H1 (cell line): ENCODE data around the gene KCNH1. TPM values are rescaled to one million over a fixed set of nuclear protein-coding genes. Genes with fewer than 3 reads are reported as not detected.

Experiments used
- CTCF ChIA-PET: fragments of 300-600 bp; sonication (Branson Sonifier 250); formaldehyde crosslinking; loops from one replicate; lab custom pipeline; 2021; ENCODE audit not compliant: partially characterized antibody; lab: Charles Lee
- POLR2A ChIA-PET: fragments of 300-600 bp; sonication (Branson Sonifier 250); formaldehyde crosslinking; loops from one replicate; lab custom pipeline; 2021; ENCODE audit warnings: inconsistent platforms; ENCODE audit not compliant: partially characterized antibody; lab: Charles Lee
- DNase-seq, 2 experiments: peaks; one replicate each; pipeline versions ENCODE4 v3.0.0 to v3.0.0-alpha.2; 2010 to 2022; ENCODE audit warnings: low spot score in 2 of 2, low read depth in 1 of 2, mixed read lengths in 1 of 2
- FAIRE-seq: peaks from 2 replicates; lab custom pipeline; 2011; peaks lifted over from hg19 to GRCh38; lab: Jason Lieb, UNC
- H2AFZ ChIP-seq: 2 replicates; pipeline ENCODE4 v1.8.1; 2012; ENCODE audit warnings: low read length, inconsistent platforms
- H2AK5ac ChIP-seq: 2 replicates; pipeline ENCODE4 v1.6.1; 2013; ENCODE audit warnings: low read depth, low read length
- H2BK120ac ChIP-seq: replicated peaks from 2 replicates; pipeline ENCODE3; 2013; ENCODE audit warnings: low read depth, low read length, inconsistent platforms
- H2BK12ac ChIP-seq: 2 replicates; pipeline ENCODE4 v1.6.1; 2013; ENCODE audit warnings: low read depth, low read length
- H2BK15ac ChIP-seq: 2 replicates; pipeline ENCODE4 v1.6.1; 2013; ENCODE audit warnings: low read length
- H2BK20ac ChIP-seq: 2 replicates; pipeline ENCODE4 v1.6.1; 2013; ENCODE audit warnings: low read length
- H2BK5ac ChIP-seq: 2 replicates; pipeline ENCODE4 v1.6.1; 2013; ENCODE audit warnings: low read depth, low read length
- H3K14ac ChIP-seq: 2 replicates; pipeline ENCODE4 v1.6.1; 2013; ENCODE audit warnings: inconsistent platforms; ENCODE audit not compliant: insufficient read length
- H3K18ac ChIP-seq: 2 replicates; pipeline ENCODE4 v1.6.1; 2013; ENCODE audit warnings: low read length; ENCODE audit errors: extremely low read depth
- H3K23ac ChIP-seq: 2 replicates; pipeline ENCODE4 v1.6.1; 2013; ENCODE audit warnings: inconsistent platforms; ENCODE audit not compliant: insufficient read length
- H3K23me2 ChIP-seq: 2 replicates; pipeline ENCODE4 v1.6.1; 2013; ENCODE audit warnings: low read depth, low read length
- H3K27ac ChIP-seq: 2 replicates; pipeline ENCODE4 v1.6.1; 2011; ENCODE audit warnings: low read depth, low read length, inconsistent platforms
- H3K27me3 ChIP-seq, 4 experiments: replicated peaks in 1 of 4; 1 replicate in 1 of 4; 2 replicates in 3 of 4; pipeline versions ENCODE4 v1.6.1 to v1.8.1; 2011 to 2013; ENCODE audit warnings: low read length in 3 of 4, mild to moderate bottlenecking in 3 of 4, inconsistent platforms in 2 of 4, mixed read lengths in 2 of 4, moderate library complexity in 1 of 4; ENCODE audit not compliant: control insufficient read depth in 3 of 4, insufficient read depth in 3 of 4; ENCODE audit errors: extremely low read depth in 1 of 4
- H3K36me3 ChIP-seq, 4 experiments: 2 replicates each; pipeline versions ENCODE4 v1.6.1 to v1.8.1; 2011 to 2013; ENCODE audit warnings: mild to moderate bottlenecking in 4 of 4, low read length in 3 of 4, moderate library complexity in 2 of 4, control low read depth in 1 of 4, inconsistent platforms in 1 of 4; ENCODE audit not compliant: insufficient read depth in 4 of 4, control insufficient read depth in 2 of 4
- H3K4ac ChIP-seq: replicated peaks from 2 replicates; pipeline ENCODE3; 2013; ENCODE audit warnings: low read length, low read depth, mixed read lengths, inconsistent platforms; ENCODE audit not compliant: insufficient read length
- H3K4me1 ChIP-seq, 4 experiments: replicated peaks in 1 of 4; 1 replicate in 1 of 4; 2 replicates in 3 of 4; pipeline versions ENCODE4 v1.6.1 to v1.8.1; 2011 to 2013; ENCODE audit warnings: low read length in 3 of 4, inconsistent platforms in 2 of 4, mixed read lengths in 1 of 4; ENCODE audit not compliant: insufficient read depth in 4 of 4, control insufficient read depth in 3 of 4
- H3K4me2 ChIP-seq, 2 experiments: 2 replicates each; pipeline versions ENCODE4 v1.6.1 to v1.8.1; 2011 to 2013; ENCODE audit warnings: low read depth in 2 of 2, low read length in 2 of 2, control low read depth in 1 of 2, inconsistent platforms in 1 of 2, mild to moderate bottlenecking in 1 of 2; ENCODE audit not compliant: insufficient read depth in 1 of 2
- H3K4me3 ChIP-seq, 4 experiments: fragments of 200-600, 300-600 bp in 1 of 4; sonication (generic), shearing (Covaris generic), sonication (Bioruptor Twin) in 1 of 4; 2 replicates each; pipeline versions ENCODE4 v1.5.1 to v1.8.1; 2011 to 2016; ENCODE audit warnings: low read length in 4 of 4, low read depth in 3 of 4, control low read depth in 2 of 4, inconsistent platforms in 2 of 4, mild to moderate bottlenecking in 2 of 4, mixed read lengths in 1 of 4, moderate library complexity in 1 of 4; ENCODE audit not compliant: insufficient read depth in 2 of 4; ENCODE audit errors: extremely low read depth in 1 of 4
- H3K56ac ChIP-seq: replicated peaks from 2 replicates; pipeline ENCODE3; 2013; ENCODE audit warnings: low read depth, mild to moderate bottlenecking, mixed read lengths, low read length, inconsistent platforms; ENCODE audit not compliant: insufficient read length
- H3K79me1 ChIP-seq: 2 replicates; pipeline ENCODE4 v1.6.1; 2013; ENCODE audit warnings: low read depth, low read length, control low read depth
- H3K79me2 ChIP-seq, 2 experiments: 2 replicates each; pipeline versions ENCODE4 v1.6.1 to v1.8.1; 2012 to 2013; ENCODE audit warnings: low read length in 2 of 2, mild to moderate bottlenecking in 2 of 2, inconsistent platforms in 1 of 2; ENCODE audit not compliant: insufficient read depth in 2 of 2, control insufficient read depth in 1 of 2
- H3K9ac ChIP-seq, 4 experiments: replicated peaks in 1 of 4; 1 replicate in 1 of 4; 2 replicates in 3 of 4; pipeline versions ENCODE4 v1.6.1 to v1.8.1; 2011 to 2013; ENCODE audit warnings: low read depth in 3 of 4, low read length in 3 of 4, control low read depth in 2 of 4, mild to moderate bottlenecking in 2 of 4, moderate library complexity in 2 of 4, inconsistent platforms in 1 of 4; ENCODE audit errors: extremely low read depth in 1 of 4
- H3K9me3 ChIP-seq, 2 experiments: 2 replicates each; pipeline versions ENCODE4 v1.6.1 to v1.8.1; 2012 to 2013; ENCODE audit warnings: mild to moderate bottlenecking in 2 of 2, moderate library complexity in 2 of 2, control low read depth in 1 of 2, inconsistent platforms in 1 of 2, low read depth in 1 of 2, low read length in 1 of 2, mixed read lengths in 1 of 2; ENCODE audit not compliant: insufficient read depth in 2 of 2
- H4K20me1 ChIP-seq, 2 experiments: replicated peaks in 1 of 2; 2 replicates each; pipeline versions ENCODE3 to v1.8.1; 2011 to 2013; ENCODE audit warnings: inconsistent platforms in 2 of 2, low read length in 2 of 2, mild to moderate bottlenecking in 1 of 2; ENCODE audit not compliant: insufficient read depth in 2 of 2, control insufficient read depth in 1 of 2
- H4K5ac ChIP-seq: 2 replicates; pipeline ENCODE4 v1.6.1; 2013; ENCODE audit warnings: low read length, low read depth, mixed read lengths, inconsistent platforms; ENCODE audit not compliant: insufficient read length
- H4K8ac ChIP-seq: 2 replicates; pipeline ENCODE4 v1.8.0; 2013; ENCODE audit warnings: mild to moderate bottlenecking, moderate library complexity, low read length, inconsistent platforms; ENCODE audit not compliant: insufficient read depth; ENCODE audit errors: extremely low read depth
- H4K91ac ChIP-seq: replicated peaks from 2 replicates; pipeline ENCODE3; 2013; ENCODE audit warnings: low read length, mixed read lengths, inconsistent platforms; ENCODE audit not compliant: insufficient read length
- CHD2 ChIP-seq: IDR thresholded peaks from 2 replicates; pipeline ENCODE4 v1.6.1; 2012; ENCODE audit warnings: low read length, improper control_type of control experiment
- GTF2F1 ChIP-seq: IDR thresholded peaks from 2 replicates; pipeline ENCODE4 v1.6.1; 2012; ENCODE audit warnings: low read depth, low read length, improper control_type of control experiment, borderline replicate concordance
- HDAC6 ChIP-seq: IDR thresholded peaks from one replicate; pipeline ENCODE4 v1.7.1; 2012; ENCODE audit warnings: low read depth, mild to moderate bottlenecking, inconsistent platforms, low read length, moderate library complexity
- RNF2 ChIP-seq: fragments of 200-900, 300-1000 bp; sonication (generic); IDR thresholded peaks from 2 replicates; pipeline ENCODE4 v1.7.1; 2016; ENCODE audit warnings: borderline replicate concordance, low read depth, mild to moderate bottlenecking, antibody characterized with exemption, low read length; ENCODE audit not compliant: poor library complexity, severe bottlenecking; ENCODE audit errors: missing control alignments
- SAP30 ChIP-seq: fragments of 300-600 bp; sonication (generic); IDR thresholded peaks from 2 replicates; pipeline ENCODE4 v1.7.1; 2012; ENCODE audit warnings: low read length, moderate library complexity, mild to moderate bottlenecking, inconsistent platforms; ENCODE audit not compliant: insufficient read depth, insufficient replicate concordance
- SP1 ChIP-seq: IDR thresholded peaks from 2 replicates; pipeline ENCODE4 v1.6.1; 2011; ENCODE audit warnings: low read depth, low read length
- SUZ12 ChIP-seq: fragments of 200-600 bp; sonication (generic); IDR thresholded peaks from 2 replicates; pipeline ENCODE4 v1.6.1; 2012; ENCODE audit warnings: mild to moderate bottlenecking, inconsistent platforms, low read length, moderate library complexity, mixed read lengths
- WGBS, 2 experiments: shearing (Covaris generic) in 1 of 2; methylation state at CpG; one replicate each; pipeline versions ENCODE4 v1.1.6 to v1.1.7; 2013 to 2015; ENCODE audit warnings: low lambda C conversion rate in 2 of 2, mixed read lengths in 2 of 2, inconsistent platforms in 1 of 2, low coverage in 1 of 2, missing lambda C conversion rate in 1 of 2; ENCODE audit not compliant: insufficient replicate concordance in 2 of 2, insufficient coverage in 1 of 2, insufficient read length in 1 of 2; ENCODE audit errors: extremely low coverage in 1 of 2, missing lambda C conversion rate in 1 of 2; 5-methylcytosine and 5-hydroxymethylcytosine counted together
- polyA plus RNA-seq, 7 experiments: library from polyadenylated mRNA; depleted of rRNA in 3 of 7; stranded (reverse) in 5 of 7; unstranded in 2 of 7; fragments of >200 nt in 5 of 7; fragments of 200-250 nt in 2 of 7; gene quantifications; 1 replicate in 5 of 7; 2 replicates in 1 of 7; 4 replicates in 1 of 7; pipeline versions ENCODE4 v1.2.1 to v1.2.3, GENCODE V29; 2011 to 2013; ENCODE audit warnings: missing spikeins in 2 of 7, mixed read lengths in 2 of 7
- total RNA-seq: library from RNA; stranded (reverse); fragmentation: NEBNext Ultra II Directional; extraction: Animal tissue kit (Norgen Biotek cat#: 25700); gene quantifications from 2 replicates; pipeline ENCODE4 v1.2.1, GENCODE V29; 2021
- TF ChIP-seq, protein P1 (sequence below): IDR thresholded peaks from 2 replicates; pipeline ENCODE4 v1.6.1; 2012; ENCODE audit warnings: inconsistent platforms
- TF ChIP-seq, protein P2 (sequence below): IDR thresholded peaks from 2 replicates; pipeline ENCODE4 v1.6.1; 2011; ENCODE audit warnings: low read length, improper control_type of control experiment
- TF ChIP-seq, protein P3 (sequence below): IDR thresholded peaks from 2 replicates; pipeline ENCODE4 v1.6.1; 2012; ENCODE audit warnings: inconsistent platforms

KCNH1 gene
- total and polyA plus RNA-seq, 2 of the 8 experiments (the other 6 are each of a cell fraction or from before 2014, with no cell fraction given): 0.27 to 0.34 TPM

DNA sequence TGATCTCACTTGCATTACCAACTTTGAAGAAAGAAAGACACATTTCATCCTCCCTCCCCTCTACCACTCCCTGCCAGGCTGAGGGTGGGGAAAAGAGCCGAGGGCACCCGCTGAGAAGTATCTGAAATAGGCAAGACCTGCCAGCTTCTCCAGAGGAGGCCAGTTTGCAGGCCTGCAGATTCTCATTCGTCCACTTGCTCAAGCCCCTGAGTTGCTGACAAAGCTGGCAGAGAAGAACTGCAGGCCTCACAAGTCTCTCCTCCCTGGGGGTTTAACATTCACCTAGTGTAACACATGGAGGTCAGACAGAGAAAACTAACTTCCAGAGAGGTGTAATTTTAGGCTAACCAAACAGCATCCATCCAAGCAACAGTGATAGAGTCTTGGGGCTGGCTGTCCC is 428.9 kb downstream of the KCNH1 start:
- Histone ChIP-seq H3K14ac (no peak overlapping the region), H3K4me2 (no peak overlapping the region), H3K23me2 (no peaks in the 10 kb centered on the region), H3K4me3 (no peak overlapping the region), H2BK20ac (no peak overlapping the region), H3K4me1 (no peaks in the 10 kb centered on the region), H3K23ac (no peak overlapping the region), H3K27me3 (no peaks in the 10 kb centered on the region), H3K4ac (no peak overlapping the region), H3K9me3 (no peaks in the 10 kb centered on the region), H3K79me1 (no peaks in the 10 kb centered on the region), H4K20me1 (no peaks in the 10 kb centered on the region), H2BK5ac (no peak overlapping the region), H2BK15ac (no peak overlapping the region), H3K27ac (no peak overlapping the region), H2AFZ (no peak overlapping the region), H4K91ac (no peak overlapping the region), H4K5ac (no peak overlapping the region), H3K79me2 (no peaks in the 10 kb centered on the region), H3K36me3 (no peaks in the 10 kb centered on the region), H2BK12ac (no peak overlapping the region), H3K18ac (no peak overlapping the region), H4K8ac (no peak overlapping the region), H3K56ac (no peak overlapping the region), H2BK120ac (no peak overlapping the region), H2AK5ac (no peak overlapping the region), H3K9ac (no peak overlapping the region)
- no peak for DNase-seq
- ChIA-PET CTCF (interaction anchor here (1.1 kb wide), 1 partner anchor 429 kb away, joined by 3 read pairs; the partner anchor contains the start of gene KCNH1), POLR2A (no interaction called here)
- 90% methylated on average over 3 of the region's 3 CpGs; no CpG with 5 or more reads in 1 of the 2 experiments for WGBS, 2 experiments
- FAIRE-seq: no peak
- TF ChIP-seq RNF2 (no peak), CHD2 (no peak), SP1 (no peak), HDAC6 (no peak), GTF2F1 (no peak), SAP30 (no peak), SUZ12 (no peak)
- TF ChIP-seq, protein P1, sequence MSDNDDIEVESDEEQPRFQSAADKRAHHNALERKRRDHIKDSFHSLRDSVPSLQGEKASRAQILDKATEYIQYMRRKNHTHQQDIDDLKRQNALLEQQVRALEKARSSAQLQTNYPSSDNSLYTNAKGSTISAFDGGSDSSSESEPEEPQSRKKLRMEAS: no peak
- TF ChIP-seq, protein P2, sequence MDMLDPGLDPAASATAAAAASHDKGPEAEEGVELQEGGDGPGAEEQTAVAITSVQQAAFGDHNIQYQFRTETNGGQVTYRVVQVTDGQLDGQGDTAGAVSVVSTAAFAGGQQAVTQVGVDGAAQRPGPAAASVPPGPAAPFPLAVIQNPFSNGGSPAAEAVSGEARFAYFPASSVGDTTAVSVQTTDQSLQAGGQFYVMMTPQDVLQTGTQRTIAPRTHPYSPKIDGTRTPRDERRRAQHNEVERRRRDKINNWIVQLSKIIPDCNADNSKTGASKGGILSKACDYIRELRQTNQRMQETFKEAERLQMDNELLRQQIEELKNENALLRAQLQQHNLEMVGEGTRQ: no peak
- TF ChIP-seq, protein P3, sequence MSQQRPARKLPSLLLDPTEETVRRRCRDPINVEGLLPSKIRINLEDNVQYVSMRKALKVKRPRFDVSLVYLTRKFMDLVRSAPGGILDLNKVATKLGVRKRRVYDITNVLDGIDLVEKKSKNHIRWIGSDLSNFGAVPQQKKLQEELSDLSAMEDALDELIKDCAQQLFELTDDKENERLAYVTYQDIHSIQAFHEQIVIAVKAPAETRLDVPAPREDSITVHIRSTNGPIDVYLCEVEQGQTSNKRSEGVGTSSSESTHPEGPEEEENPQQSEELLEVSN: no peak
